ACC112 (cell line): ENCODE results near the gene PAPSS1.
"Not testable (repeated sequence)": the region's sequence is repeated elsewhere in the genome, so short reads cannot be mapped to it uniquely, and the experiment has no call there.

Experiments used
- H2AFZ ChIP-seq: fragments of 200-600 bp; sonication (generic); one replicate; pipeline ENCODE4 v1.6.0; 2017; ENCODE audit warnings: antibody characterized with exemption, low read length; ENCODE audit not compliant: unreplicated experiment
- H3K27ac ChIP-seq: fragments of 200-600 bp; sonication (generic); 2 replicates; pipeline ENCODE4 v1.5.1; 2014; ENCODE audit warnings: low read depth, mild to moderate bottlenecking, antibody characterized with exemption, low read length, moderate library complexity
- H3K27me3 ChIP-seq: fragments of 200-600 bp; sonication (generic); 2 replicates; pipeline ENCODE4 v1.6.1; 2014; ENCODE audit warnings: mild to moderate bottlenecking, antibody characterized with exemption, low read length, moderate library complexity, mixed read lengths; ENCODE audit not compliant: insufficient read depth
- H3K36me3 ChIP-seq: fragments of 200-600 bp; sonication (generic); 2 replicates; pipeline ENCODE4 v1.6.1; 2016; ENCODE audit warnings: mild to moderate bottlenecking, antibody characterized with exemption, low read length, moderate library complexity, mixed read lengths; ENCODE audit not compliant: insufficient read depth
- H3K4me1 ChIP-seq: fragments of 200-600 bp; sonication (generic); one replicate; pipeline ENCODE4 v1.6.1; 2016; ENCODE audit warnings: low read length, mixed read lengths; ENCODE audit not compliant: insufficient read depth, unreplicated experiment, control insufficient read depth
- H3K4me3 ChIP-seq: fragments of 200-600 bp; sonication (generic); 2 replicates; pipeline ENCODE4 v1.5.1; 2014; ENCODE audit warnings: mild to moderate bottlenecking, low read depth, low read length
- H3K79me2 ChIP-seq: fragments of 200-600 bp; sonication (generic); one replicate; pipeline ENCODE4 v1.6.0; 2016; ENCODE audit warnings: low read length; ENCODE audit not compliant: control insufficient read depth, unreplicated experiment, insufficient read depth

PAPSS1 gene

GRCh38 chr4:107710493-107711459 is 9.3 kb downstream of the PAPSS1 start:
- no peaks in the 10 kb centered on the region for H3K27me3 ChIP-seq
- H2AFZ ChIP-seq: no peak overlapping the region
- H3K79me2 ChIP-seq: peaks cover 47% of the 10 kb centered on the region
- H3K4me1 ChIP-seq: peaks cover 19% of the 10 kb centered on the region
- H3K27ac ChIP-seq: no peak overlapping the region
- H3K4me3 ChIP-seq: no peak overlapping the region
- H3K36me3 ChIP-seq: peaks cover 14% of the 10 kb centered on the region

- peaks cover 17% of the 10 kb centered on the region for H3K36me3 ChIP-seq
- H3K4me1 ChIP-seq: peaks cover 19% of the 10 kb centered on the region
- no peak overlapping the region for H2AFZ ChIP-seq
- H3K27ac ChIP-seq: no peak overlapping the region
- no peaks in the 10 kb centered on the region for H3K27me3 ChIP-seq
- no peak overlapping the region for H3K4me3 ChIP-seq
- H3K79me2 ChIP-seq: peaks cover 41% of the 10 kb centered on the region
Observed at GRCh38 chr4:107709916-107710315, 10.1 kb downstream of the PAPSS1 start.

- Histone ChIP-seq H3K27me3 (no peaks in the 10 kb centered on the region), H3K27ac (no peak overlapping the region), H3K36me3 (peaks cover 20% of the 10 kb centered on the region), H2AFZ (no peak overlapping the region), H3K4me3 (no peak overlapping the region), H3K79me2 (peaks cover 30% of the 10 kb centered on the region), H3K4me1 (peaks cover 19% of the 10 kb centered on the region)
Observed at GRCh38 chr4:107708225-107708624, 11.8 kb downstream of the PAPSS1 start.

- peaks cover 13% of the 10 kb centered on the region for H3K4me1 ChIP-seq
- H2AFZ ChIP-seq: no peak overlapping the region
- H3K36me3 ChIP-seq: peaks cover 20% of the 10 kb centered on the region
- no peaks in the 10 kb centered on the region for H3K27me3 ChIP-seq
- H3K27ac ChIP-seq: no peak overlapping the region
- H3K4me3 ChIP-seq: no peak overlapping the region
- H3K79me2 ChIP-seq: peaks cover 18% of the 10 kb centered on the region
Observed at GRCh38 chr4:107705742-107706556, 14.1 kb downstream of the PAPSS1 start.

GRCh38 chr4:107701565-107701964 is 18.5 kb downstream of the PAPSS1 start:
- Histone ChIP-seq H3K27ac (no peak overlapping the region), H3K27me3 (no peaks in the 10 kb centered on the region), H3K4me1 (peaks cover 18% of the 10 kb centered on the region), H3K36me3 (peaks cover 24% of the 10 kb centered on the region), H2AFZ (no peak overlapping the region), H3K4me3 (no peak overlapping the region), H3K79me2 (peaks cover 3% of the 10 kb centered on the region)

GRCh38 chr4:107699466-107700206 is 20.4 kb downstream of the PAPSS1 start:
- Histone ChIP-seq H3K79me2 (peaks cover 3% of the 10 kb centered on the region), H3K27ac (peak overlapping the region; percentile 13), H3K36me3 (peaks cover 14% of the 10 kb centered on the region)

GRCh38 chr4:107696187-107696586 is 23.8 kb downstream of the PAPSS1 start:
- Histone ChIP-seq H3K4me1 (peaks cover 18% of the 10 kb centered on the region), H3K36me3 (peaks cover 20% of the 10 kb centered on the region)
- H3K27ac ChIP-seq, H3K4me3 ChIP-seq, H2AFZ ChIP-seq, H3K79me2 ChIP-seq, H3K27me3 ChIP-seq: not testable (repeated sequence)

More at GRCh38 chr4:107699466-107700206, 20.4 kb downstream of the PAPSS1 start:
- Histone ChIP-seq H3K4me1 (peaks cover 18% of the 10 kb centered on the region), H3K4me3 (peak overlapping the region; percentile 15; the same call in 1 of the 2 replicates), H3K27me3 (no peaks in the 10 kb centered on the region), H2AFZ (peak overlapping the region; percentile 0)

GRCh38 chr4:107693132-107693531 is 26.9 kb downstream of the PAPSS1 start:
- no peak overlapping the region for H3K27ac ChIP-seq
- peaks cover 15% of the 10 kb centered on the region for H3K79me2 ChIP-seq
- no peak overlapping the region for H2AFZ ChIP-seq
- peaks cover 15% of the 10 kb centered on the region for H3K4me1 ChIP-seq
- H3K4me3 ChIP-seq: no peak overlapping the region
- no peaks in the 10 kb centered on the region for H3K27me3 ChIP-seq
- peaks cover 20% of the 10 kb centered on the region for H3K36me3 ChIP-seq

- peaks cover 15% of the 10 kb centered on the region for H3K4me1 ChIP-seq
- no peaks in the 10 kb centered on the region for H3K27me3 ChIP-seq
- H3K4me3 ChIP-seq: no peak overlapping the region
- H3K36me3 ChIP-seq: peaks cover 11% of the 10 kb centered on the region
- no peak overlapping the region for H2AFZ ChIP-seq
- H3K79me2 ChIP-seq: peaks cover 13% of the 10 kb centered on the region
- H3K27ac ChIP-seq: no peak overlapping the region
Observed at GRCh38 chr4:107692202-107692601, 27.8 kb downstream of the PAPSS1 start.

- no peaks in the 10 kb centered on the region for H3K27me3 ChIP-seq
- H2AFZ ChIP-seq: no peak overlapping the region
- no peak overlapping the region for H3K4me3 ChIP-seq
- peaks cover 14% of the 10 kb centered on the region; the same call in 1 of the 2 replicates for H3K36me3 ChIP-seq
- H3K79me2 ChIP-seq: peaks cover 13% of the 10 kb centered on the region
- H3K27ac ChIP-seq: no peak overlapping the region
- peaks cover 15% of the 10 kb centered on the region for H3K4me1 ChIP-seq
Observed at GRCh38 chr4:107691378-107691777, 28.7 kb downstream of the PAPSS1 start.
